Body of pancreas (tissue), 4 donors: ENCODE data around the gene RIOK1. TPM values are rescaled to one million over a fixed set of nuclear protein-coding genes. Genes with fewer than 3 reads are reported as not detected.

Source experiments
- ATAC-seq: fragments of 150-250 bp; one replicate; pipeline ENCODE4 v1.9.1; 2016
- DNase-seq, 4 donors: peaks; one replicate each; pipeline ENCODE4 v3.0.0-alpha.2; 2019
- H3K27ac ChIP-seq, 4 donors: fragments of 200-600 bp; sonication (generic); 1 replicate in 3 of 4; 2 replicates in 1 of 4; pipeline versions ENCODE4 v1.5.1 to v1.6.1; 2016 to 2019; ENCODE audit warnings: mild to moderate bottlenecking in 1 of 4, mixed read lengths in 1 of 4, moderate library complexity in 1 of 4
- H3K27me3 ChIP-seq, 2 donors: fragments of 200-600 bp; sonication (generic); one replicate each; pipeline ENCODE4 v1.6.0; 2016; ENCODE audit warnings: mild to moderate bottlenecking in 1 of 2
- H3K36me3 ChIP-seq, 2 donors: fragments of 200-600 bp; sonication (generic); replicated peaks in 1 of 2; 2 replicates each; pipeline ENCODE4 v1.5.1; 2016; ENCODE audit warnings: low read depth in 2 of 2; ENCODE audit not compliant: insufficient read depth in 1 of 2
- H3K4me1 ChIP-seq: fragments of 200-600 bp; sonication (generic); one replicate; pipeline ENCODE4 v1.6.0; 2016
- H3K4me3 ChIP-seq, 2 donors: fragments of 200-600 bp; sonication (generic); 1 replicate in 1 of 2; 2 replicates in 1 of 2; pipeline ENCODE4 v1.5.1; 2016 to 2019
- H3K9me3 ChIP-seq, 3 donors: fragments of 200-600 bp; sonication (generic); 1 replicate in 2 of 3; 2 replicates in 1 of 3; pipeline ENCODE4 v1.5.1; 2016
- CTCF ChIP-seq, 7 experiments: fragments of 450-650 bp in 4 of 7; fragments of 200-600 bp in 3 of 7; sonication (generic) in 3 of 7; IDR thresholded peaks; one replicate each; pipeline ENCODE4 v1.5.1; 2016 to 2019; ENCODE audit warnings: antibody characterized with exemption in 7 of 7
- POLR2A ChIP-seq, 3 donors: fragments of 450-650 bp; IDR thresholded peaks; one replicate each; pipeline ENCODE4 v1.6.1; 2016; ENCODE audit warnings: antibody characterized with exemption in 3 of 3, mild to moderate bottlenecking in 2 of 3
- WGBS, 2 donors: methylation state at CpG; one replicate each; pipeline ENCODE4 v1.1.5; 2017; 5-methylcytosine and 5-hydroxymethylcytosine counted together
- intact Hi-C: fragments of 100-400 bp; cut with DNase I; formaldehyde crosslinking; loops from one replicate; pipeline ENCODE4 v1.15.1; 2023
- total RNA-seq, 2 donors: library from RNA; depleted of rRNA; stranded (reverse); fragments of >200 nt; gene quantifications; one replicate each; pipeline ENCODE4 v1.1.0, GENCODE V29; 2016

Gene RIOK1
- total RNA-seq, 2 donors from 2014 or later, result 7.9 to 19.2 TPM

- no peak overlapping the region for H3K27ac ChIP-seq
- no peak for DNase-seq
- no peak for ATAC-seq
- intact Hi-C loops, result no loop called here
- H3K4me3 ChIP-seq, result no peak overlapping the region
- H3K27me3 ChIP-seq, result no peaks in the 10 kb centered on the region
- 88 to 97% methylated on average over 3 of the region's 3 CpGs for WGBS, 2 donors
- no peak for TF ChIP-seq POLR2A (IDR thresholded peaks at IDR 0.05)
- TF ChIP-seq CTCF (IDR thresholded peaks at IDR 0.05), result no peak
- H3K36me3 ChIP-seq, result no peaks in the 10 kb centered on the region
- no peaks in the 10 kb centered on the region for H3K9me3 ChIP-seq
- no peaks in the 10 kb centered on the region for H3K4me1 ChIP-seq
These were observed 48.4 kb downstream of the RIOK1 start for GRCh38 chr6:7438011-7438410.

GRCh38 chr6:7439228-7439627 is 49.6 kb downstream of the RIOK1 start:
- Histone ChIP-seq H3K4me1 (no peaks in the 10 kb centered on the region), H3K36me3 (no peaks in the 10 kb centered on the region), H3K4me3 (no peak overlapping the region), H3K9me3 (no peaks in the 10 kb centered on the region), H3K27me3 (no peaks in the 10 kb centered on the region), H3K27ac (no peak overlapping the region)
- no peak for TF ChIP-seq POLR2A (IDR thresholded peaks at IDR 0.05)
- TF ChIP-seq CTCF (IDR thresholded peaks at IDR 0.05), result no peak
- DNase-seq (no peak), ATAC-seq (no peak)
- intact Hi-C loops, result no loop called here
- WGBS, 2 donors, result 80 to 87% methylated on average over 3 of the region's 3 CpGs

- H3K27me3 ChIP-seq, result no peaks in the 10 kb centered on the region
These were observed 50.9 kb downstream of the RIOK1 start for GRCh38 chr6:7440476-7440875.

GRCh38 chr6:7441048-7441775 is 51.6 kb downstream of the RIOK1 start:
- H3K4me1 ChIP-seq, result no peaks in the 10 kb centered on the region
- no peaks in the 10 kb centered on the region for H3K27me3 ChIP-seq
- H3K9me3 ChIP-seq, result no peaks in the 10 kb centered on the region
- H3K36me3 ChIP-seq, result no peaks in the 10 kb centered on the region
- no peak for DNase-seq
- 78 to 90% methylated on average over 11 to 39 of the region's 40 CpGs for WGBS, 2 donors
- H3K4me3 ChIP-seq, result no peak overlapping the region
- ATAC-seq, result no peak
- TF ChIP-seq POLR2A (IDR thresholded peaks at IDR 0.05) (no peak), CTCF (IDR thresholded peaks at IDR 0.05) (no peak)
- intact Hi-C loops, result no loop called here
- H3K27ac ChIP-seq, result no peak overlapping the region

More at GRCh38 chr6:7440476-7440875, 50.9 kb downstream of the RIOK1 start:
- DNase-seq (no peak), ATAC-seq (no peak)
- intact Hi-C loops, result no loop called here
- Histone ChIP-seq H3K4me3 (no peak overlapping the region), H3K27ac (no peak overlapping the region), H3K4me1 (no peaks in the 10 kb centered on the region), H3K36me3 (no peaks in the 10 kb centered on the region), H3K9me3 (no peaks in the 10 kb centered on the region)
- 79 to 86% methylated on average over 6 of the region's 6 CpGs for WGBS, 2 donors
- no peak for TF ChIP-seq POLR2A (IDR thresholded peaks at IDR 0.05)
- TF ChIP-seq CTCF (IDR thresholded peaks at IDR 0.05), result no peak

GRCh38 chr6:7442467-7442866 is 52.9 kb downstream of the RIOK1 start:
- H3K27me3 ChIP-seq, result no peaks in the 10 kb centered on the region
- no peak for DNase-seq
- no peak for ATAC-seq
- no peaks in the 10 kb centered on the region for H3K4me1 ChIP-seq
- no peak overlapping the region for H3K4me3 ChIP-seq
- no peaks in the 10 kb centered on the region for H3K36me3 ChIP-seq
- WGBS, 2 donors, result 80 to 81% methylated on average over 11 of the region's 11 CpGs
- intact Hi-C loops, result no loop called here
- H3K27ac ChIP-seq, result no peak overlapping the region
- H3K9me3 ChIP-seq, result no peaks in the 10 kb centered on the region
- TF ChIP-seq CTCF (IDR thresholded peaks at IDR 0.05) (no peak), POLR2A (IDR thresholded peaks at IDR 0.05) (no peak)
